Breast epithelium (tissue), 4 donors: ENCODE results near the gene SLC66A1. TPM values are rescaled to one million over a fixed set of nuclear protein-coding genes. Genes with fewer than 3 reads are reported as not detected.
A peak's percentile ranks its signal among the peaks of the same experiment; 100 is the strongest.

Experiments
- DNase-seq, 2 donors: peaks; one replicate each; pipeline ENCODE4 v3.0.0-alpha.2; 2019; ENCODE audit warnings: low spot score in 2 of 2
- H3K27ac ChIP-seq, 2 donors: fragments of 200-600 bp; sonication (generic) in 1 of 2; one replicate each; pipeline ENCODE4 v1.5.1; 2016 to 2019; ENCODE audit warnings: mild to moderate bottlenecking in 1 of 2
- H3K27me3 ChIP-seq, 2 donors: fragments of 200-600 bp; sonication (generic) in 1 of 2; one replicate each; pipeline versions ENCODE4 v1.5.1 to v1.6.0; 2017 to 2019; ENCODE audit warnings: control low read depth in 1 of 2, mild to moderate bottlenecking in 1 of 2
- H3K36me3 ChIP-seq: fragments of 200-600 bp; one replicate; pipeline ENCODE4 v1.5.1; 2019
- H3K4me1 ChIP-seq, 2 donors: fragments of 200-600 bp; sonication (generic); one replicate each; pipeline ENCODE4 v1.5.1; 2016 to 2019; ENCODE audit warnings: control low read depth in 1 of 2
- H3K4me3 ChIP-seq, 3 donors: fragments of 200-600 bp; sonication (generic); 1 replicate in 2 of 3; 2 replicates in 1 of 3; pipeline ENCODE4 v1.5.1; 2016 to 2019; ENCODE audit warnings: mild to moderate bottlenecking in 3 of 3, moderate library complexity in 2 of 3
- H3K9me3 ChIP-seq, 2 donors: fragments of 200-600 bp; sonication (generic) in 1 of 2; one replicate each; pipeline ENCODE4 v1.5.1; 2016 to 2019; ENCODE audit warnings: control low read depth in 1 of 2
- POLR2A ChIP-seq: fragments of 450-650 bp; IDR thresholded peaks from one replicate; pipeline ENCODE4 v1.6.1; 2016; ENCODE audit warnings: antibody characterized with exemption, mild to moderate bottlenecking, moderate library complexity
- POLR2AphosphoS5 ChIP-seq, 3 donors: sonication (generic); formaldehyde crosslinking; IDR thresholded peaks; one replicate each; pipeline ENCODE4 v1.6.1; 2017; ENCODE audit warnings: antibody characterized with exemption in 3 of 3
- intact Hi-C: fragments of 100-400 bp; cut with DNase I; formaldehyde crosslinking; loops from one replicate; pipeline ENCODE4 v1.15.1; 2023; ENCODE audit warnings: low total_unique reads
- total RNA-seq, 3 donors: library from RNA; depleted of rRNA; stranded (reverse); fragments of >200 nt; gene quantifications; one replicate each; pipeline ENCODE4 v1.1.0, GENCODE V29; 2016
- TF ChIP-seq, protein P1 (sequence below), 3 donors: fragments of 450-650 bp; IDR thresholded peaks; one replicate each; pipeline ENCODE4 v1.5.1; 2016 to 2017; ENCODE audit warnings: antibody characterized with exemption in 3 of 3, mild to moderate bottlenecking in 3 of 3, moderate library complexity in 3 of 3

SLC66A1 gene
- total RNA-seq, 3 donors from 2014 or later: 6.2 to 13.9 (median 13.1) TPM

- Histone ChIP-seq H3K27me3 (no peaks in the 10 kb centered on the region), H3K36me3 (no peaks in the 10 kb centered on the region), H3K27ac (no peak overlapping the region), H3K4me1 (peaks cover 4 to 6% of the 10 kb centered on the region in 2 donors), H3K4me3 (no peak overlapping the region), H3K9me3 (no peaks in the 10 kb centered on the region)
- no peak for DNase-seq
- TF ChIP-seq POLR2AphosphoS5 (IDR thresholded peaks at IDR 0.05) (no peak), POLR2A (no peak)
- TF ChIP-seq, protein P1, sequence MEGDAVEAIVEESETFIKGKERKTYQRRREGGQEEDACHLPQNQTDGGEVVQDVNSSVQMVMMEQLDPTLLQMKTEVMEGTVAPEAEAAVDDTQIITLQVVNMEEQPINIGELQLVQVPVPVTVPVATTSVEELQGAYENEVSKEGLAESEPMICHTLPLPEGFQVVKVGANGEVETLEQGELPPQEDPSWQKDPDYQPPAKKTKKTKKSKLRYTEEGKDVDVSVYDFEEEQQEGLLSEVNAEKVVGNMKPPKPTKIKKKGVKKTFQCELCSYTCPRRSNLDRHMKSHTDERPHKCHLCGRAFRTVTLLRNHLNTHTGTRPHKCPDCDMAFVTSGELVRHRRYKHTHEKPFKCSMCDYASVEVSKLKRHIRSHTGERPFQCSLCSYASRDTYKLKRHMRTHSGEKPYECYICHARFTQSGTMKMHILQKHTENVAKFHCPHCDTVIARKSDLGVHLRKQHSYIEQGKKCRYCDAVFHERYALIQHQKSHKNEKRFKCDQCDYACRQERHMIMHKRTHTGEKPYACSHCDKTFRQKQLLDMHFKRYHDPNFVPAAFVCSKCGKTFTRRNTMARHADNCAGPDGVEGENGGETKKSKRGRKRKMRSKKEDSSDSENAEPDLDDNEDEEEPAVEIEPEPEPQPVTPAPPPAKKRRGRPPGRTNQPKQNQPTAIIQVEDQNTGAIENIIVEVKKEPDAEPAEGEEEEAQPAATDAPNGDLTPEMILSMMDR (IDR thresholded peaks at IDR 0.05): no peak
- intact Hi-C loops: loop anchor here (10.0 kb wide), 1 partner anchor 245 kb away; no protein-coding TSS in a partner anchor
Measured at GRCh38 chr1:19339214-19339861, 27.2 kb downstream of the SLC66A1 start.

DNA sequence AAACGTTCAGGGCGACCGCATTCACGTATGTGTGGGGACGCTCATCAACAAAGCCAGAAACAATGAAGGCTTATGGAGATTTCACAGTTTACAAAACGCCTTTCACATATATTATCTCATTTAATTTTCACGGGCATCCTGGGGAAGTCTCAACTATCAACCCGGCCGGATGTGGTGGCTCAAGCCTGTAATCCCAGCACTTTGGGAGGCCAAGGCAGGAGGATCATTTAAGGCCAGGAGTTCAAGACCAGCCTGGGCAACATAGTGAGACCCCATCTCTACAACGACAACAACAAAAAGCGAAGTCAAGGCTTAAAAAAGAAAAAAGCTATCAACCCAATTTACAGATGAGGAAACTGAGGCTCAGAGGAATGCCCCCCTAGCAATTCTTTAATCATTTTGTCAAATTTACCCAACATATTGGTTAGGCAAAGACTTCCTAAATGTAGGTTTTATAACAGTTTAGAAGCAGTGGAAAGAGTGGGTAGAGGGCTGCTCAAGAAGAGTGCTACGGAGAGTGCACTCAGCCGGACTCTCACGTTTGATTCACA, 28.3 kb downstream of the SLC66A1 start:
- Histone ChIP-seq H3K27ac (no peak overlapping the region), H3K9me3 (no peaks in the 10 kb centered on the region), H3K4me3 (no peak overlapping the region), H3K4me1 (peaks cover 4 to 6% of the 10 kb centered on the region in 2 donors), H3K27me3 (no peaks in the 10 kb centered on the region), H3K36me3 (no peaks in the 10 kb centered on the region)
- intact Hi-C loops: loop anchor here (10.0 kb wide), 1 partner anchor 314 kb away; no protein-coding TSS in a partner anchor
- no peak for DNase-seq
- TF ChIP-seq POLR2AphosphoS5 (IDR thresholded peaks at IDR 0.05) (no peak), POLR2A (no peak)
- TF ChIP-seq, protein P1 (IDR thresholded peaks at IDR 0.05): no peak

GRCh38 chr1:19341201-19342061, 29.3 kb downstream of the SLC66A1 start:
- TF ChIP-seq, protein P1 (IDR thresholded peaks at IDR 0.05): peak; percentile 65 to 88 (median 82)
- TF ChIP-seq POLR2AphosphoS5 (IDR thresholded peaks at IDR 0.05): no peak
- no peak overlapping the region for H3K4me3 ChIP-seq
- intact Hi-C loops: loop anchor here (10.0 kb wide), 1 partner anchor 313 kb away; no protein-coding TSS in a partner anchor
- H3K27me3 ChIP-seq: no peaks in the 10 kb centered on the region
- no peaks in the 10 kb centered on the region for H3K9me3 ChIP-seq
- DNase-seq: peak in 1 of 2 donors; percentile 78
- peaks cover 4 to 6% of the 10 kb centered on the region in 2 donors for H3K4me1 ChIP-seq
- no peaks in the 10 kb centered on the region for H3K36me3 ChIP-seq
- H3K27ac ChIP-seq: peak overlapping the region; percentile 33 to 58

GRCh38 chr1:19342062-19342750, 30.1 kb downstream of the SLC66A1 start:
- H3K36me3 ChIP-seq: no peaks in the 10 kb centered on the region
- peaks cover 4 to 6% of the 10 kb centered on the region in 2 donors for H3K4me1 ChIP-seq
- no peaks in the 10 kb centered on the region for H3K9me3 ChIP-seq
- H3K4me3 ChIP-seq: no peak overlapping the region
- H3K27me3 ChIP-seq: no peaks in the 10 kb centered on the region
- DNase-seq: no peak
- H3K27ac ChIP-seq: peak overlapping the region; percentile 33 to 58
- no peak for TF ChIP-seq POLR2A
- TF ChIP-seq POLR2AphosphoS5 (IDR thresholded peaks at IDR 0.05): no peak
- intact Hi-C loops: loop anchor here (10.0 kb wide), 1 partner anchor 313 kb away; no protein-coding TSS in a partner anchor
